ENCODE results near the gene RNF114.
A peak's percentile ranks its signal among the peaks of the same experiment; 100 is the strongest.
"Not testable (repeated sequence)": the region's sequence is repeated elsewhere in the genome, so short reads cannot be mapped to it uniquely, and the experiment has no call there.

The RNF114 gene

GRCh38 chr20:49987015-49987867, 51.0 kb downstream of the RNF114 start:
- peak; percentile 42 for DNase-seq

GRCh38 chr20:49987868-49988690, 51.9 kb downstream of the RNF114 start:
- DNase-seq, result no peak

- DNase-seq, result no peak
These were observed 53.3 kb downstream of the RNF114 start for GRCh38 chr20:49989234-49990065.

- DNase-seq, result no peak
These were observed 54.1 kb downstream of the RNF114 start for GRCh38 chr20:49990271-49990720.

- no peak for DNase-seq
These were observed 57.1 kb downstream of the RNF114 start for GRCh38 chr20:49993301-49993751.

DNA sequence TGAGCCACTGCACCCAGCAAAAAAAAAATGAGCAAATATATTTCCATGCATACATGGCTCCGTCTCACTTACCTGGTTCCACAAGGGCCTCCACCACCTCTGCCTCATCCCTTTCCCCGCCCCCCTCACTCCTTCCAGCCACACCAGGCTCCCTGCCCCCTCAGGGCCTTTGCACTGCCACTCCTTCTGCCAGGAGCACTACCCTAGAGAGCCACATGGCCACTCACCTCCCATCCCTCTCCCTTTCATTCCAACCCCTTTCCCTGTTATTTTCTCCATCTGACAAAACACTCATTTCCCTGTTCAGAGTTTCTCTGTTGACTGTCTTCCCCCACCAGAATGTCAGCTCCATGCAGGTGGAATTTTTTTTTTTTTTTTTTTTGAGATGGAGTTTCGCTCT, 59.4 kb downstream of the RNF114 start:
- no peak for DNase-seq

DNA sequence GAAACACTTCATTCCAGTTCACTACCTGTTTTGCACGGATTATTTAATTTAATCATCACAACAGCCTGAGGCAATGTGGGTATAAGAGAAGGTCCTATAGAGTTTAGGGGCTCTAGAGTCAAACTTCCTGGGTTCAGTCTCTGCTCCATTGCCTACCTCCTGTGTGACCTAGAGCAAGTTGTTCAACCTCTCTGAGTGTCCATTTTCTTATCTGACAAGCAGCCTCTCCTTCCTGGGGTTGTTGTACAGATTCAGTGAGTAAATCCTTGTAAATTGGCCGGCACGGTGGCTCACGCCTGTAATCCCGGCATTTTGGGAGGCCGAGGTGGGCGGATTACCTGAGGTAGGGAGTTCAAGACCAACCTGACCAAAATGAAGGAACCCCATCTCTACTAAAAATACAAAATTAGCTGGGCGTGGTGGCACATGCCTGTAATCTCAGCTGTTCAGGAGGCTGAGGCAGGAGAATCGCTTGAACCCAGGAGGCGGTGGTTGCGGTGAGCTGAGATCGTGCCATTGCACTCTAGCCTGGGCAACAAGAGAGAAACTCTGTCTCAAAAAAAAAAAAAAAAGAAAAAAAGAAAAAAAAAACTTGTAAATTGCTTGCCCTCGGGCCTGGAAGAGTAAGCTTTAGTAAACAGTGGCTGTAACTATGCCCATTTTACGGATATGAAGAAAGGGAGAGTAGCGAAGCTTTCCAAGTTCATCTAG, 62.4 kb downstream of the RNF114 start:
- DNase-seq, result not testable (repeated sequence)

GRCh38 chr20:49999329-49999728, 63.1 kb downstream of the RNF114 start:
- DNase-seq, result no peak

DNA sequence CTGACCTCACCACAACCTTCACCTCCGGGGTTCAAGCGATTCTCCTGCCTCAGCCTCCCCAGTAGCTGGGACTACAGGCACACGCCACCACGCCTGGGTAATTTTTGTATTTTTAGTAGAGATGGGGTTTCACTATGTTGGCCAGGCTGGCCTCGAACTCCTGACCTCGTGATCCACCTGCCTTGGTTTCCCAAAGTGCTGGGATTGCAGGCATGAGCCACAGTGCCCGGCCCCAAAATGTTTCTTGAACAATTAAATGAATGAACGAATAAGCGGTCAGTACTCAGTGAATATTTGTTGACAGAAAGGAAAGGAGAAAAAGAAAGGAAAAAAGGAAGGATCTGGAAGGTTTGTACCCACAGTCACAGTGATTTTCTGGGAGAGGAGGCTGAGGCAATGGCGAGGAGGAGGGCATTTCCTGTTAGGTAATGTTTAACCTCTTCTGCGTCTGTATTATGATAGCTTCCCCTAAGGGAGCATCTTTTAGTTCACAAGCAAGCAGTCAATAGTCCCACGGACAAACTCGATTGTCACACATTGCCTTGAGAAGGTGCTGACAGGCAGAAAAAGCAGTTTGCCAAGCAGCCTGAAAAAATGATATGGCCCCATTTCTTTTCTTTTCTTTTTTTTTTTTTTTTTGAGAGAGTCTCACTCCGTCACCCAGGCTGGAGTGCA, 64.5 kb downstream of the RNF114 start:
- DNase-seq, result not testable (repeated sequence)

GRCh38 chr20:50001784-50002311, 65.7 kb downstream of the RNF114 start:
- no peak for DNase-seq

DNA sequence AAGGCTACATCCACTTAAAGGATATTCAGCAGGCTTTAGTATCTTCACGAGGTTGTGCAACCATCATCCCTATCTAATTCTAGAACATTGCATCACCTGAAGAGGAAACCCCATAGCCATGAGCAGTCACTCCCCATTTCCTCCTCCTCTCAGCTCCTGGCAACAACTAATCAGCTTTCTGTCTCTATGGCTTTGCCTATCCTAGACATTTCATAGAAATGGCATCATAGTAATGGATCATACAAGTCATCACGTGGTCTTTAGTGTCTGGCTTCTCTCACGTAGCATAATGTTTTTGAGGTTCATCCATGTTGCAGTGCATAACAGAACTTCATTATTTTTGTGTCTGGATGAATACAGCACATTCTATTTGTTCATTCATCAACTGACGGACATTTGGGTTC, 67.1 kb downstream of the RNF114 start:
- DNase-seq, result no peak
